NCI-H345 (cell line): ENCODE results near the gene NLRP14.

ENCODE experiments used
- DNase-seq: peaks from one replicate; lab custom pipeline; 2025; lab: John Stamatoyannopoulos, UW

NLRP14 gene

GRCh38 chr11:7020183-7020917 is at the start of gene NLRP14, which contains the start of gene ZNF214:
TSS of gene NLRP14 (plus strand) at chr11:7020479. CDS start at chr11:7038587, 18,108 bp downstream.
TSS of gene ZNF214 (minus strand) at chr11:7020346. CDS start at chr11:7002835, 17,511 bp downstream.
- DNase-seq = peak; percentile 96

- no peak for DNase-seq
Measured at GRCh38 chr11:6979365-6979764, 40.9 kb upstream of the NLRP14 start.

- DNase-seq = no peak
Measured at GRCh38 chr11:6986487-6986886, 33.8 kb upstream of the NLRP14 start.

GRCh38 chr11:6988506-6988905 is 31.8 kb upstream of the NLRP14 start:
- DNase-seq = no peak

- DNase-seq = no peak
Measured at GRCh38 chr11:6991227-6991626, 29.1 kb upstream of the NLRP14 start.

- DNase-seq = no peak
Measured at GRCh38 chr11:6992026-6992425, 28.3 kb upstream of the NLRP14 start.

- DNase-seq = no peak
Measured at GRCh38 chr11:6992457-6993417, 27.5 kb upstream of the NLRP14 start.

GRCh38 chr11:6995703-6996102 is 24.6 kb upstream of the NLRP14 start:
- no peak for DNase-seq

GRCh38 chr11:7004482-7004881 is 15.8 kb upstream of the NLRP14 start:
- no peak for DNase-seq

GRCh38 chr11:7014118-7014517 is 6.2 kb upstream of the NLRP14 start:
- no peak for DNase-seq

GRCh38 chr11:7016011-7016410 is 4.3 kb upstream of the NLRP14 start:
- no peak for DNase-seq

GRCh38 chr11:7019500-7020182 is 638 bp upstream of the NLRP14 start:
- DNase-seq = peak; percentile 43

GRCh38 chr11:7021318-7021717 is 1.0 kb downstream of the NLRP14 start:
- no peak for DNase-seq

GRCh38 chr11:7028141-7028540 is 7.9 kb downstream of the NLRP14 start:
- no peak for DNase-seq

- no peak for DNase-seq
Measured at GRCh38 chr11:7030836-7031235, 10.6 kb downstream of the NLRP14 start.

- no peak for DNase-seq
Measured at GRCh38 chr11:7031471-7031871, 11.2 kb downstream of the NLRP14 start.

- DNase-seq = no peak
Measured at GRCh38 chr11:7032692-7033091, 12.4 kb downstream of the NLRP14 start.

- no peak for DNase-seq
Measured at GRCh38 chr11:7034019-7034418, 13.7 kb downstream of the NLRP14 start.

- DNase-seq = no peak
Measured at GRCh38 chr11:7046474-7047175, 26.3 kb downstream of the NLRP14 start.

- no peak for DNase-seq
Measured at GRCh38 chr11:7050191-7050590, 29.9 kb downstream of the NLRP14 start.

- no peak for DNase-seq
Measured at GRCh38 chr11:7056828-7057513, 36.7 kb downstream of the NLRP14 start.
